ENCODE data around the gene SPDYC.

DNA sequence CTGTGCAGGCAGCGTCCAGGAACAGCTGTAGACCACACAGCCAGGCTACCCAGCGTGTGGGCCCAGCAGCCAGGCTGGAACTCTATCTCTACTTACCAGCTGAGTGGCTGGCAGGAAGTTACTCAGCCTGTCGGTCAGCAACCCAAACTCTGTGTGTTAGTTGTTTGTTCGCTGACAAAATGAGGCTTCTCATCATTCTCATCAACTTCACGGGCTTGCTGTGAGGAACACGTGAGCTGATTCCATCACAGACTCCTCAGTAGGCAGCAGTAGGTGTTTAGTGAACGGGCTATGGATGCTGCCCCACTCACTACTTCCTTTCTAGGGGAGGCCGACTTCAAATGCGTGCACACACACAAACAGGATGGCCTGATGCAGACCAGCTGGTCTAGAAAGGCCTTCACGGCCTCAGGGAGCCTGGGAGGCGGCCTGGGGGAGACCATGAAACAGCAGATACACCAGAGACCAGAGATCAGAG is 830 bp upstream of the SPDYC start:
- TF ChIP-seq, protein P1, sequence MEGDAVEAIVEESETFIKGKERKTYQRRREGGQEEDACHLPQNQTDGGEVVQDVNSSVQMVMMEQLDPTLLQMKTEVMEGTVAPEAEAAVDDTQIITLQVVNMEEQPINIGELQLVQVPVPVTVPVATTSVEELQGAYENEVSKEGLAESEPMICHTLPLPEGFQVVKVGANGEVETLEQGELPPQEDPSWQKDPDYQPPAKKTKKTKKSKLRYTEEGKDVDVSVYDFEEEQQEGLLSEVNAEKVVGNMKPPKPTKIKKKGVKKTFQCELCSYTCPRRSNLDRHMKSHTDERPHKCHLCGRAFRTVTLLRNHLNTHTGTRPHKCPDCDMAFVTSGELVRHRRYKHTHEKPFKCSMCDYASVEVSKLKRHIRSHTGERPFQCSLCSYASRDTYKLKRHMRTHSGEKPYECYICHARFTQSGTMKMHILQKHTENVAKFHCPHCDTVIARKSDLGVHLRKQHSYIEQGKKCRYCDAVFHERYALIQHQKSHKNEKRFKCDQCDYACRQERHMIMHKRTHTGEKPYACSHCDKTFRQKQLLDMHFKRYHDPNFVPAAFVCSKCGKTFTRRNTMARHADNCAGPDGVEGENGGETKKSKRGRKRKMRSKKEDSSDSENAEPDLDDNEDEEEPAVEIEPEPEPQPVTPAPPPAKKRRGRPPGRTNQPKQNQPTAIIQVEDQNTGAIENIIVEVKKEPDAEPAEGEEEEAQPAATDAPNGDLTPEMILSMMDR (IDR thresholded peaks at IDR 0.05), result no peak
- no peak for TF ChIP-seq POLR2A (IDR thresholded peaks at IDR 0.05)

Data from testis (tissue), 2 donors.